K562 (cell line): Measurements from ENCODE around the gene SLC32A1. TPM values are rescaled to one million over a fixed set of nuclear protein-coding genes. Genes with fewer than 3 reads are reported as not detected.

Source experiments
- ATAC-seq: fragments of 200-7000 bp; cut with Tn5 transposase; 3 replicates; pipeline ENCODE4 v1.9.1; 2020; ENCODE audit warnings: moderate library complexity
- BruUV-seq: library from RNA; stranded (reverse); fragments of 400-500 nt; replicated peaks from 2 replicates; lab custom pipeline; 2021; lab: Mats Ljungman, UMichigan
- CTCF ChIA-PET: fragments of 300-600 bp; formaldehyde crosslinking; extraction: SDS; loops from one replicate; lab custom pipeline; 2021; ENCODE audit warnings: low intra/inter-chr PET ratio; lab: Yijun Ruan, JAX
- POLR2A ChIA-PET: fragments of 300-600, 350-650 bp; sonication (Branson Sonifier 250); formaldehyde crosslinking; extraction: SDS; loops from one replicate; lab custom pipeline; 2021; ENCODE audit warnings: antibody characterized with exemption, inconsistent platforms; lab: Yijun Ruan, JAX
- DNase-seq, 4 experiments: peaks; one replicate each; pipeline versions ENCODE4 v3.0.0 to v3.0.0-alpha.2; 2011 to 2018; ENCODE audit warnings: low spot score in 3 of 4, mixed read lengths in 3 of 4; ENCODE audit errors: extremely low read depth in 1 of 4
- FAIRE-seq: peaks from 2 replicates; lab custom pipeline; 2011; peaks lifted over from hg19 to GRCh38; lab: Jason Lieb, UNC
- H2AFZ ChIP-seq: 2 replicates; pipeline ENCODE4 v1.6.0; 2011; ENCODE audit warnings: low read depth, low read length, control low read depth, inconsistent platforms
- H3K27ac ChIP-seq: fragments of 200-600 bp; 3 replicates; pipeline ENCODE4 v1.8.0; 2011; ENCODE audit warnings: low read depth, mild to moderate bottlenecking, control low read depth, inconsistent platforms, low read length, moderate library complexity, mixed read lengths; ENCODE audit errors: extremely low read depth
- H3K27me3 ChIP-seq, 2 experiments: fragments of 300-600 bp in 1 of 2; 2 replicates in 1 of 2; 3 replicates in 1 of 2; pipeline versions ENCODE4 v1.6.0 to v1.8.0; 2011; ENCODE audit warnings: inconsistent platforms in 2 of 2, low read length in 2 of 2, mild to moderate bottlenecking in 1 of 2, mixed read lengths in 1 of 2, moderate library complexity in 1 of 2; ENCODE audit not compliant: control insufficient read depth in 2 of 2, insufficient read depth in 2 of 2
- H3K36me3 ChIP-seq: fragments of 300-600 bp; 3 replicates; pipeline ENCODE4 v1.8.0; 2011; ENCODE audit warnings: mild to moderate bottlenecking, low read length, inconsistent platforms; ENCODE audit not compliant: control insufficient read depth, insufficient read depth
- H3K4me1 ChIP-seq, 2 experiments: fragments of 200-600 bp in 1 of 2; replicated peaks in 1 of 2; 2 replicates in 1 of 2; 3 replicates in 1 of 2; pipeline versions ENCODE4 v1.5.1 to v1.8.0; 2011; ENCODE audit warnings: inconsistent platforms in 2 of 2, low read length in 2 of 2, mild to moderate bottlenecking in 1 of 2, mixed read lengths in 1 of 2, moderate library complexity in 1 of 2; ENCODE audit not compliant: control insufficient read depth in 2 of 2, insufficient read depth in 2 of 2
- H3K4me2 ChIP-seq: 2 replicates; pipeline ENCODE4 v1.6.1; 2011; ENCODE audit warnings: low read length, control low read depth, inconsistent platforms, mixed read lengths; ENCODE audit not compliant: insufficient read depth
- H3K4me3 ChIP-seq: fragments of 200-600 bp; sonication (generic), shearing (Covaris generic); 2 replicates; pipeline ENCODE4 v1.5.1; 2016; ENCODE audit warnings: control low read depth, inconsistent platforms
- H3K79me2 ChIP-seq: fragments of 200-600 bp; 3 replicates; pipeline ENCODE4 v1.8.0; 2011; ENCODE audit warnings: low read length, inconsistent platforms; ENCODE audit not compliant: control insufficient read depth, insufficient read depth
- H3K9ac ChIP-seq, 2 experiments: 2 replicates each; pipeline versions ENCODE4 v1.6.0 to v1.6.1; 2011; ENCODE audit warnings: low read depth in 2 of 2, low read length in 2 of 2, control low read depth in 1 of 2, inconsistent platforms in 1 of 2, mild to moderate bottlenecking in 1 of 2, mixed read lengths in 1 of 2; ENCODE audit not compliant: insufficient read depth in 1 of 2
- H3K9me1 ChIP-seq: one replicate; pipeline ENCODE4 v1.6.0; 2011; ENCODE audit warnings: inconsistent platforms, mild to moderate bottlenecking, low read length, moderate library complexity; ENCODE audit not compliant: control insufficient read depth, insufficient read depth
- H3K9me3 ChIP-seq: replicated peaks from 2 replicates; pipeline ENCODE4 v1.5.1; 2011; ENCODE audit warnings: low read depth, low read length, inconsistent platforms; ENCODE audit not compliant: control insufficient read depth, insufficient read depth
- H4K20me1 ChIP-seq: replicated peaks from 2 replicates; pipeline ENCODE4 v1.6.1; 2011; ENCODE audit warnings: low read length, inconsistent platforms, mixed read lengths; ENCODE audit not compliant: control insufficient read depth, insufficient read depth
- MIER1 ChIP-seq: fragments of 450-650 bp; IDR thresholded peaks from 2 replicates; pipeline ENCODE4 v1.6.1; 2016; ENCODE audit warnings: antibody characterized with exemption, mild to moderate bottlenecking, low read depth
- PREB ChIP-seq: sonication (generic); formaldehyde crosslinking; IDR thresholded peaks from 2 replicates; pipeline ENCODE4 v1.8.1; 2023; ENCODE audit warnings: mild to moderate bottlenecking, missing genetic modification reagents
- TEAD4 ChIP-seq, 2 experiments: sonication (generic) in 1 of 2; formaldehyde crosslinking in 1 of 2; IDR thresholded peaks; 2 replicates each; pipeline versions ENCODE4 v1.6.1 to v1.8.0; 2012 to 2022; ENCODE audit warnings: borderline replicate concordance in 1 of 2, inconsistent platforms in 1 of 2, low read length in 1 of 2, mild to moderate bottlenecking in 1 of 2, missing genetic modification reagents in 1 of 2
- ZFP36 ChIP-seq: fragments of 150-350 bp; IDR thresholded peaks from 2 replicates; pipeline ENCODE4 v1.6.1; 2018; ENCODE audit warnings: low read length, low read depth; ENCODE audit not compliant: partially characterized antibody
- ZNF121 ChIP-seq: sonication (generic); formaldehyde crosslinking; conservative IDR thresholded peaks from 2 replicates; pipeline ENCODE4 v1.8.0; 2022; ENCODE audit warnings: missing genetic modification reagents
- WGBS: fragments of 100-300 bp; shearing (Covaris generic); methylation state at CpG from one replicate; pipeline ENCODE4 v1.1.6; 2016; ENCODE audit warnings: low coverage, mixed read lengths; ENCODE audit not compliant: insufficient coverage; ENCODE audit errors: missing lambda C conversion rate; 5-methylcytosine and 5-hydroxymethylcytosine counted together
- in situ Hi-C: fragments of 300-500 bp; cut with MboI; formaldehyde crosslinking; loops from 4 replicates; pipeline ENCODE4 v1.15.0; 2018; ENCODE audit warnings: inconsistent platforms, mixed read lengths
- intact Hi-C: fragments of 100-400 bp; cut with micrococcal nuclease; formaldehyde crosslinking; loops from 2 replicates; pipeline ENCODE4 v1.14.2; 2022
- polyA plus RNA-seq, 8 experiments: library from polyadenylated mRNA; depleted of rRNA in 4 of 8; stranded (reverse) in 5 of 8; unstranded in 3 of 8; fragments of >200 nt; fragmentation: Nextera tagmentation in 2 of 8; fragmentation: Illumina TruSeq in 1 of 8; extraction: Ambion mirVana in 2 of 8; extraction: Trizol in 1 of 8; gene quantifications; 2 replicates each; pipeline versions ENCODE4 v1.2.1 to v1.2.3, GENCODE V29; 2011 to 2014; ENCODE audit warnings: inconsistent platforms in 1 of 8, missing spikeins in 1 of 8
- total RNA-seq, 7 experiments: library from RNA; depleted of rRNA in 6 of 7; stranded (reverse); fragments of >200 nt in 6 of 7; fragmentation: Illumina TruSeq in 2 of 7; extraction: Trizol in 2 of 7; gene quantifications; 2 replicates each; pipeline versions ENCODE4 v1.2.1 to v1.2.3, GENCODE V29; 2011 to 2021; ENCODE audit warnings: low replicate concordance in 1 of 7

Gene SLC32A1
- total and polyA plus RNA-seq, 9 of the 15 experiments (the other 6 are each of a cell fraction or from before 2014, with no cell fraction given): not detected

GRCh38 chr20:38674765-38675133 is 49.5 kb upstream of the SLC32A1 start:
- peak overlapping the region; percentile 97 for H2AFZ ChIP-seq

More at GRCh38 chr20:38674765-38675133, 49.5 kb upstream of the SLC32A1 start:
- H3K79me2 ChIP-seq: no peaks in the 10 kb centered on the region
- intact Hi-C loops (no loop called here), in situ Hi-C loops (no loop called here)
- DNase-seq (no peak), ATAC-seq (peak; percentile 6), FAIRE-seq (no peak)
- H3K4me2 ChIP-seq: peak overlapping the region; percentile 84
- POLR2A ChIA-PET: no interaction called here
- TSS peak; percentile 58 for BruUV-seq
- H3K36me3 ChIP-seq: no peaks in the 10 kb centered on the region
- H3K9me3 ChIP-seq: no peaks in the 10 kb centered on the region
- no peaks in the 10 kb centered on the region for H3K27me3 ChIP-seq
- no peaks in the 10 kb centered on the region for H4K20me1 ChIP-seq
- TF ChIP-seq ZFP36: peak; percentile 68
- 0 out of 2 replicates have a peak, but pooled peaks have one; percentile 47 for TF ChIP-seq PREB (CRISPR knock-in tag)
- TF ChIP-seq MIER1: peak; percentile 39; the same call in 1 of the 2 replicates
- no peak for TF ChIP-seq TEAD4 (IDR thresholded peaks at IDR 0.05; ENCODE audit: low read length)
- 0 out of 2 replicates have a peak, but pooled peaks have one; percentile 51 for TF ChIP-seq TEAD4 (CRISPR knock-in tag; IDR thresholded peaks at IDR 0.05; ENCODE audit: borderline replicate concordance)
- no peak for TF ChIP-seq ZNF121
- H3K9ac ChIP-seq: peak overlapping the region; percentile 74 to 93
- 28% methylated on average over 11 of the region's 13 CpGs for WGBS
- H3K4me3 ChIP-seq: peak overlapping the region; percentile 64
- peaks cover 4 to 14% of the 10 kb centered on the region in 2 experiments; a peak in 4 of 5 replicates for H3K4me1 ChIP-seq
- H3K9me1 ChIP-seq: no peaks in the 10 kb centered on the region
- H3K27ac ChIP-seq: peak overlapping the region; percentile 65; the same call in 2 of the 3 replicates
- CTCF ChIA-PET: no interaction called here
